Measurements from ENCODE around the gene SUV39H2.

The SUV39H2 gene

GRCh38 chr10:14917827-14918226 lies 39.2 kb downstream of the SUV39H2 start:
- H3K27ac ChIP-seq, result no peak overlapping the region
- TF ChIP-seq ZFX (IDR thresholded peaks at IDR 0.05; ENCODE audit: borderline replicate concordance), result no peak
- TF ChIP-seq CTCF (IDR thresholded peaks at IDR 0.05), result no peak

- TF ChIP-seq ZFX (IDR thresholded peaks at IDR 0.05; ENCODE audit: borderline replicate concordance) (no peak), CTCF (IDR thresholded peaks at IDR 0.05) (no peak)
Observed at GRCh38 chr10:14918964-14919363, 40.3 kb downstream of the SUV39H2 start.

GRCh38 chr10:14924013-14924412 lies 45.3 kb downstream of the SUV39H2 start:
- TF ChIP-seq CTCF (IDR thresholded peaks at IDR 0.05) (no peak), ZFX (IDR thresholded peaks at IDR 0.05; ENCODE audit: borderline replicate concordance) (no peak)
- no peak overlapping the region for H3K27ac ChIP-seq

More at GRCh38 chr10:14918964-14919363, 40.3 kb downstream of the SUV39H2 start:
- no peak overlapping the region for H3K27ac ChIP-seq

GRCh38 chr10:14925268-14925667 lies 46.6 kb downstream of the SUV39H2 start:
- TF ChIP-seq ZFX (IDR thresholded peaks at IDR 0.05; ENCODE audit: borderline replicate concordance) (no peak), CTCF (IDR thresholded peaks at IDR 0.05) (no peak)
- H3K27ac ChIP-seq, result no peak overlapping the region

- TF ChIP-seq CTCF (IDR thresholded peaks at IDR 0.05) (no peak), ZFX (IDR thresholded peaks at IDR 0.05; ENCODE audit: borderline replicate concordance) (no peak)
- H3K27ac ChIP-seq, result no peak overlapping the region
Observed at GRCh38 chr10:14926061-14926470, 47.4 kb downstream of the SUV39H2 start.

GRCh38 chr10:14926722-14927416 lies 48.2 kb downstream of the SUV39H2 start:
- no peak overlapping the region for H3K27ac ChIP-seq
- TF ChIP-seq ZFX (IDR thresholded peaks at IDR 0.05; ENCODE audit: borderline replicate concordance) (no peak), CTCF (IDR thresholded peaks at IDR 0.05) (no peak)

- TF ChIP-seq ZFX (IDR thresholded peaks at IDR 0.05; ENCODE audit: borderline replicate concordance) (no peak), CTCF (IDR thresholded peaks at IDR 0.05) (no peak)
- no peak overlapping the region for H3K27ac ChIP-seq
Observed at GRCh38 chr10:14930610-14931009, 51.9 kb downstream of the SUV39H2 start.

Data from 22Rv1 (cell line).